ENCODE results near the gene GCH1. TPM values are rescaled to one million over a fixed set of nuclear protein-coding genes. Genes with fewer than 3 reads are reported as not detected.
A peak's percentile ranks its signal among the peaks of the same experiment; 100 is the strongest.

The GCH1 gene
- polyA plus RNA-seq, 3 donors = 55.3 to 68.6 (median 63.3) TPM

DNA sequence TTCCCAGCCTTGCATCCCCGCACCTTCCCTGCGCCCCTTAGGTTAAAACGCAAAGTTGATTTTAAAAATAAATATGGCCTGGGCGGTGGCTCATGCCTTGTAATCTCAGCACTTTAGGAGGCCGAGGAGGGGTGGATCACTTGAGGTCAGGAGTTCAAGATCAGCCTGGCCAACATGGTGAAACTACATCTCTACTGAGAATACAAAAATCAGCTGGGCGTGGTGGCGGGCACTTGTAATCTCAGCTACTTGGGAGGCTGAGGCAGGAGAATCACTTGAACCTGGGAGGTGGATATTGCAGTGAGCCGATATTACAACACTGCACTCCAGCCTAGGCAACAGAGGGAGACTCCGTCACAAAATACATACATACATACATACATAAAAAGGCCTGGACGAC is 96.0 kb downstream of the GCH1 start:
- H3K4me1 Mint-ChIP-seq = peaks cover 12% of the 10 kb centered on the region
- WGBS (ENCODE audit: insufficient coverage) = 94% methylated on average over 3 of the region's 10 CpGs
- peaks cover 0 to 6% (median under 1%) of the 10 kb centered on the region in 7 donors for H3K9me3 Mint-ChIP-seq
- peaks cover 9 to 18% (median 15%) of the 10 kb centered on the region in 3 donors for H3K27me3 Mint-ChIP-seq (ENCODE audit: low read depth in 3 of 3)
- H3K27ac Mint-ChIP-seq = no peak overlapping the region
- DNase-seq = no peak
- Histone ChIP-seq H2AFZ (ENCODE audit: insufficient read depth, low read depth, low read length, poor library complexity, severe bottlenecking) (no peak overlapping the region), H3K4me2 (replicated peaks; ENCODE audit: extremely low read depth, low read length, poor library complexity, severe bottlenecking) (no peak overlapping the region), H3K27ac (ENCODE audit: low read depth in 1 of 2, low read length in 2 of 2) (no peak overlapping the region), H3K27me3 (ENCODE audit: control insufficient read depth in 2 of 2, insufficient read depth in 2 of 2, low read length in 2 of 2) (peaks cover 0 to 10% of the 10 kb centered on the region in 2 donors), H3K4me3 (replicated peaks in 1 of 3; ENCODE audit: low read depth in 2 of 3, low read length in 3 of 3) (no peak overlapping the region), H3K36me3 (replicated peaks in 1 of 2; ENCODE audit: control insufficient read depth in 1 of 2, insufficient read depth in 2 of 2, low read length in 2 of 2) (no peaks in the 10 kb centered on the region), H3K9me3 (replicated peaks in 1 of 2; ENCODE audit: control insufficient read depth in 1 of 2, insufficient read depth in 1 of 2, low read length in 2 of 2) (no peaks in the 10 kb centered on the region), H3K79me2 (ENCODE audit: insufficient read depth, low read length) (no peaks in the 10 kb centered on the region), H4K20me1 (ENCODE audit: insufficient read depth, low read length) (no peaks in the 10 kb centered on the region), H3K4me1 (ENCODE audit: control insufficient read depth in 1 of 2, insufficient read depth in 2 of 2, low read length in 2 of 2) (peaks cover 7 to 10% of the 10 kb centered on the region in 2 donors), H3K9ac (ENCODE audit: insufficient read depth, low read length, poor library complexity, severe bottlenecking) (no peak overlapping the region)
- intact Hi-C loops (cut with micrococcal nuclease) = loop anchor here (5.0 kb wide), 2 partner anchors 239 to 244 kb away; partner anchors contain the start of gene SAMD4A (in 1 of the 2)
- H3K36me3 Mint-ChIP-seq = no peaks in the 10 kb centered on the region
- peak overlapping the region in 1 of 2 donors; percentile 21 for H3K4me3 Mint-ChIP-seq
- TF ChIP-seq CTCF (IDR thresholded peaks at IDR 0.05) = no peak

GRCh38 chr14:54805445-54806322 is 96.9 kb downstream of the GCH1 start:
- TF ChIP-seq CTCF (IDR thresholded peaks at IDR 0.05) = peak; percentile 95
- no peak overlapping the region for H3K9ac ChIP-seq (ENCODE audit: insufficient read depth, low read length, poor library complexity, severe bottlenecking)
- no peak overlapping the region for H3K27ac Mint-ChIP-seq
- peaks cover 7 to 10% of the 10 kb centered on the region in 2 donors for H3K4me1 ChIP-seq (ENCODE audit: control insufficient read depth in 1 of 2, insufficient read depth in 2 of 2, low read length in 2 of 2)
- H3K27me3 Mint-ChIP-seq (ENCODE audit: low read depth in 3 of 3) = peaks cover 12 to 19% (median 17%) of the 10 kb centered on the region in 3 donors
- no peaks in the 10 kb centered on the region for H3K36me3 Mint-ChIP-seq
- no peaks in the 10 kb centered on the region for H3K36me3 ChIP-seq (replicated peaks in 1 of 2; ENCODE audit: control insufficient read depth in 1 of 2, insufficient read depth in 2 of 2, low read length in 2 of 2)
- peak overlapping the region; percentile 3 to 55 for H3K4me3 Mint-ChIP-seq
- no peaks in the 10 kb centered on the region for H4K20me1 ChIP-seq (ENCODE audit: insufficient read depth, low read length)
- intact Hi-C loops (cut with micrococcal nuclease) = loop anchor here (5.0 kb wide), 2 partner anchors 238 to 243 kb away; partner anchors contain the start of gene SAMD4A (in 1 of the 2)
- H3K79me2 ChIP-seq (ENCODE audit: insufficient read depth, low read length) = no peaks in the 10 kb centered on the region
- no peak overlapping the region for H3K27ac ChIP-seq (ENCODE audit: low read depth in 1 of 2, low read length in 2 of 2)
- DNase-seq = peak; percentile 76 to 84 (median 81)
- no peaks in the 10 kb centered on the region for H3K9me3 ChIP-seq (replicated peaks in 1 of 2; ENCODE audit: control insufficient read depth in 1 of 2, insufficient read depth in 1 of 2, low read length in 2 of 2)
- H3K4me2 ChIP-seq (replicated peaks; ENCODE audit: extremely low read depth, low read length, poor library complexity, severe bottlenecking) = peak overlapping the region; percentile 24
- H2AFZ ChIP-seq (ENCODE audit: insufficient read depth, low read depth, low read length, poor library complexity, severe bottlenecking) = peak overlapping the region; percentile 43
- no peak overlapping the region for H3K4me3 ChIP-seq (replicated peaks in 1 of 3; ENCODE audit: low read depth in 2 of 3, low read length in 3 of 3)
- H3K9me3 Mint-ChIP-seq = peaks cover 0 to 6% (median 3%) of the 10 kb centered on the region in 7 donors
- WGBS (ENCODE audit: insufficient coverage) = 55% methylated on average over 19 of the region's 23 CpGs
- peaks cover 12% of the 10 kb centered on the region for H3K4me1 Mint-ChIP-seq
- H3K27me3 ChIP-seq (ENCODE audit: control insufficient read depth in 2 of 2, insufficient read depth in 2 of 2, low read length in 2 of 2) = peaks cover 0 to 10% of the 10 kb centered on the region in 2 donors
